B cell (primary cell): Measurements from ENCODE around the gene AGBL2. TPM values are rescaled to one million over a fixed set of nuclear protein-coding genes. Genes with fewer than 3 reads are reported as not detected.
A peak's percentile ranks its signal among the peaks of the same experiment; 100 is the strongest.
"Not testable (repeated sequence)": the region's sequence is repeated elsewhere in the genome, so short reads cannot be mapped to it uniquely, and the experiment has no call there.

Source experiments
- ATAC-seq: fragments of 200-7000 bp; cut with Tn5 transposase; one replicate; pipeline ENCODE4 v1.10.0; 2021; ENCODE audit warnings: low read depth, mild to moderate bottlenecking, moderate number of reproducible peaks, moderate library complexity
- CTCF ChIA-PET: fragments of 350-600 bp; sonication (Branson Sonifier 250); formaldehyde crosslinking; loops from one replicate; lab custom pipeline; 2021; ENCODE audit warnings: antibody characterized with exemption, inconsistent platforms; lab: Charles Lee
- POLR2A ChIA-PET: fragments of 350-600 bp; sonication (Branson Sonifier 250); formaldehyde crosslinking; loops from one replicate; lab custom pipeline; 2021; ENCODE audit warnings: antibody characterized with exemption; lab: Charles Lee
- DNase-seq: peaks from one replicate; pipeline ENCODE4 v3.0.0; 2013
- H2AFZ ChIP-seq: 2 replicates; pipeline ENCODE4 v1.6.1; 2012; ENCODE audit warnings: mild to moderate bottlenecking, low read depth, low read length; ENCODE audit not compliant: insufficient read depth, poor library complexity, severe bottlenecking
- H3K27ac ChIP-seq, 2 donors: 1 replicate in 1 of 2; 2 replicates in 1 of 2; pipeline ENCODE4 v1.5.1; 2012 to 2013; ENCODE audit warnings: low read length in 2 of 2, mild to moderate bottlenecking in 2 of 2, moderate library complexity in 1 of 2
- H3K27me3 ChIP-seq, 4 experiments: fragments of 200-600 bp in 1 of 4; sonication (generic) in 1 of 4; replicated peaks in 1 of 4; 1 replicate in 2 of 4; 2 replicates in 2 of 4; pipeline versions ENCODE4 v1.6.1 to v1.7.0; 2013 to 2016; ENCODE audit warnings: low read length in 3 of 4, mild to moderate bottlenecking in 2 of 4, mixed read lengths in 1 of 4, moderate library complexity in 1 of 4; ENCODE audit not compliant: insufficient read depth in 4 of 4, control insufficient read depth in 3 of 4; ENCODE audit errors: control extremely low read depth in 1 of 4
- H3K36me3 ChIP-seq, 2 experiments: replicated peaks in 1 of 2; 1 replicate in 1 of 2; 2 replicates in 1 of 2; pipeline versions ENCODE4 v1.6.1 to v1.7.1; 2013; ENCODE audit warnings: low read length in 1 of 2; ENCODE audit not compliant: insufficient read depth in 2 of 2, control insufficient read depth in 1 of 2; ENCODE audit errors: control extremely low read depth in 1 of 2, extremely low read depth in 1 of 2
- H3K4me1 ChIP-seq, 2 donors: fragments of 200-600 bp in 1 of 2; sonication (generic) in 1 of 2; 1 replicate in 1 of 2; 2 replicates in 1 of 2; pipeline versions ENCODE4 v1.5.1 to v1.6.1; 2013 to 2017; ENCODE audit warnings: low read length in 2 of 2; ENCODE audit not compliant: control insufficient read depth in 2 of 2, insufficient read depth in 2 of 2
- H3K4me2 ChIP-seq: replicated peaks from 2 replicates; pipeline ENCODE3; 2012; ENCODE audit warnings: mild to moderate bottlenecking, low read depth, low read length; ENCODE audit not compliant: poor library complexity, severe bottlenecking
- H3K4me3 ChIP-seq, 5 experiments: fragments of 200-600 bp in 1 of 5; sonication (generic) in 1 of 5; 1 replicate in 3 of 5; 2 replicates in 2 of 5; pipeline versions ENCODE4 v1.5.1 to v1.7.0; 2011 to 2016; ENCODE audit warnings: low read length in 4 of 5, mild to moderate bottlenecking in 4 of 5, low read depth in 2 of 5, control low read depth in 1 of 5, moderate library complexity in 1 of 5; ENCODE audit not compliant: insufficient read depth in 1 of 5; ENCODE audit errors: control extremely low read depth in 1 of 5, extremely low read depth in 1 of 5
- H3K79me2 ChIP-seq: fragments of 200-600 bp; sonication (generic); one replicate; pipeline ENCODE4 v1.6.0; 2016; ENCODE audit warnings: low read length; ENCODE audit not compliant: control insufficient read depth, insufficient read depth
- H3K9ac ChIP-seq: fragments of 200-600 bp; sonication (generic); 2 replicates; pipeline ENCODE4 v1.6.1; 2017; ENCODE audit warnings: mild to moderate bottlenecking, low read length, moderate library complexity
- H3K9me3 ChIP-seq, 3 donors: one replicate each; pipeline versions ENCODE4 v1.6.1 to v1.7.1; 2013; ENCODE audit warnings: low read length in 2 of 3; ENCODE audit not compliant: control insufficient read depth in 2 of 3, insufficient read depth in 1 of 3; ENCODE audit errors: control extremely low read depth in 1 of 3
- H4K20me1 ChIP-seq: 2 replicates; pipeline ENCODE4 v1.6.0; 2012; ENCODE audit warnings: mild to moderate bottlenecking, low read length; ENCODE audit not compliant: insufficient read depth, control insufficient read depth, poor library complexity, severe bottlenecking
- H3K27ac Mint-ChIP-seq: one replicate; pipeline ENCODE4 v1.8.0; 2021; ENCODE audit warnings: mixed read lengths
- H3K27me3 Mint-ChIP-seq: one replicate; pipeline ENCODE4 v1.8.0; 2021; ENCODE audit warnings: mixed read lengths
- H3K4me1 Mint-ChIP-seq: one replicate; pipeline ENCODE4 v1.8.0; 2021; ENCODE audit warnings: mixed read lengths
- H3K4me3 Mint-ChIP-seq: one replicate; pipeline ENCODE4 v1.8.0; 2021; ENCODE audit warnings: mixed read lengths
- H3K9me3 Mint-ChIP-seq: one replicate; pipeline ENCODE4 v1.8.0; 2022; ENCODE audit warnings: mixed read lengths; ENCODE audit not compliant: insufficient read depth
- CTCF ChIP-seq: fragments of 200-600 bp; IDR thresholded peaks from one replicate; pipeline ENCODE4 v1.8.0; 2022; ENCODE audit warnings: antibody characterized with exemption, mild to moderate bottlenecking
- EZH2 ChIP-seq: IDR thresholded peaks from 2 replicates; pipeline ENCODE4 v1.6.1; 2012; ENCODE audit warnings: borderline replicate concordance, low read depth, mild to moderate bottlenecking, moderate library complexity, low read length; ENCODE audit not compliant: insufficient read depth, poor library complexity, severe bottlenecking
- WGBS: methylation state at CpG from one replicate; pipeline ENCODE4 v1.1.5; 2013; ENCODE audit warnings: missing lambda C conversion rate; ENCODE audit not compliant: insufficient coverage; 5-methylcytosine and 5-hydroxymethylcytosine counted together
- intact Hi-C: fragments of 100-400 bp; cut with micrococcal nuclease; formaldehyde crosslinking; loops from one replicate; pipeline ENCODE4 v1.10.0; 2022
- polyA plus RNA-seq: library from polyadenylated mRNA; depleted of rRNA; stranded (reverse); fragments of >200 nt; gene quantifications from 2 replicates; pipeline ENCODE4 v1.2.3, GENCODE V29; 2012
- total RNA-seq, 2 donors: library from RNA; stranded (reverse); fragments of 120-200 nt in 1 of 2; gene quantifications; 1 replicate in 1 of 2; 2 replicates in 1 of 2; pipeline versions ENCODE4 v1.2.3 to v1.2.4, GENCODE V29; 2013 to 2022

AGBL2 gene
- total and polyA plus RNA-seq, 2 donors (not counting 1 experiment from before 2014, with no cell fraction given): 13.6 to 28.6 TPM

- Histone ChIP-seq H3K4me3 (peak overlapping the region; percentile 53 to 86 (median 79)), H2AFZ (peak overlapping the region; percentile 95), H3K4me2 (peak overlapping the region; percentile 96), H3K27ac (peak overlapping the region; percentile 92), H3K9me3 (no peaks in the 10 kb centered on the region), H3K79me2 (peaks cover 40% of the 10 kb centered on the region), H3K4me1 (peaks cover 13 to 21% of the 10 kb centered on the region in 2 donors), H3K9ac (peak overlapping the region; percentile 85), H3K27me3 (no peaks in the 10 kb centered on the region), H3K36me3 (peaks cover 6 to 9% of the 10 kb centered on the region in 2 experiments), H4K20me1 (no peaks in the 10 kb centered on the region)
- Mint-ChIP-seq H3K4me1 (peaks cover 23% of the 10 kb centered on the region), H3K27me3 (no peaks in the 10 kb centered on the region), H3K9me3 (no peaks in the 10 kb centered on the region), H3K27ac (peak overlapping the region; percentile 96), H3K4me3 (peak overlapping the region; percentile 93)
- 15% methylated on average over 8 of the region's 14 CpGs for WGBS
- intact Hi-C loops: loop anchor here (1.0 to 2.0 kb wide), 7 partner anchors 63 to 465 kb away; partner anchors contain the start of genes AGBL2, ARFGAP2, CELF1 and FNBP4
- ChIA-PET CTCF (interaction anchor here (0.6 to 0.7 kb wide), 2 partner anchors 15 to 391 kb away, joined by 3 read pairs; no protein-coding TSS in a partner anchor), POLR2A (interaction anchor here (1.2 kb wide), 1 partner anchor 76 kb away, joined by 4 read pairs; no protein-coding TSS in a partner anchor)
- no peak for ATAC-seq
- no peak for DNase-seq
- TF ChIP-seq EZH2 (no peak), CTCF (no peak)
Observed at GRCh38 chr11:47641600-47642098, 73.5 kb downstream of the AGBL2 start.

- H3K27ac ChIP-seq, H3K36me3 ChIP-seq, H3K9me3 ChIP-seq, intact Hi-C loops, H3K9ac ChIP-seq, H4K20me1 ChIP-seq, H3K27me3 ChIP-seq, ATAC-seq, H3K4me3 ChIP-seq, H3K4me2 ChIP-seq, H3K27me3 Mint-ChIP-seq, DNase-seq, H3K9me3 Mint-ChIP-seq, CTCF ChIA-PET, H3K27ac Mint-ChIP-seq, POLR2A ChIA-PET, H2AFZ ChIP-seq: not testable (repeated sequence)
- WGBS: 100% methylated on average over 3 of the region's 6 CpGs
- Histone ChIP-seq H3K4me1 (peaks cover 13 to 21% of the 10 kb centered on the region in 2 donors), H3K79me2 (peaks cover 40% of the 10 kb centered on the region)
- Mint-ChIP-seq H3K4me3 (peak overlapping the region; percentile 93), H3K4me1 (peaks cover 23% of the 10 kb centered on the region)
Observed at GRCh38 chr11:47640506-47640905, 74.7 kb downstream of the AGBL2 start.

- H3K9ac ChIP-seq, H3K4me1 Mint-ChIP-seq: not testable (repeated sequence)
Observed at GRCh38 chr11:47636331-47636730, 78.8 kb downstream of the AGBL2 start.

More at GRCh38 chr11:47636331-47636730, 78.8 kb downstream of the AGBL2 start:
- H4K20me1 ChIP-seq, CTCF ChIA-PET, H3K9me3 Mint-ChIP-seq, H3K4me3 ChIP-seq, H3K9me3 ChIP-seq, H3K27ac ChIP-seq, H3K4me1 ChIP-seq, H2AFZ ChIP-seq, H3K4me2 ChIP-seq, DNase-seq, intact Hi-C loops, H3K27ac Mint-ChIP-seq, H3K27me3 ChIP-seq, POLR2A ChIA-PET, H3K4me3 Mint-ChIP-seq, H3K27me3 Mint-ChIP-seq, ATAC-seq: not testable (repeated sequence)
- Histone ChIP-seq H3K36me3 (peaks cover 14 to 35% of the 10 kb centered on the region in 2 experiments), H3K79me2 (peaks cover 33% of the 10 kb centered on the region)
- 95% methylated on average over 6 of the region's 11 CpGs for WGBS
